Measurements from ENCODE around the gene DNAAF5.
A peak's percentile ranks its signal among the peaks of the same experiment; 100 is the strongest.

DNA sequence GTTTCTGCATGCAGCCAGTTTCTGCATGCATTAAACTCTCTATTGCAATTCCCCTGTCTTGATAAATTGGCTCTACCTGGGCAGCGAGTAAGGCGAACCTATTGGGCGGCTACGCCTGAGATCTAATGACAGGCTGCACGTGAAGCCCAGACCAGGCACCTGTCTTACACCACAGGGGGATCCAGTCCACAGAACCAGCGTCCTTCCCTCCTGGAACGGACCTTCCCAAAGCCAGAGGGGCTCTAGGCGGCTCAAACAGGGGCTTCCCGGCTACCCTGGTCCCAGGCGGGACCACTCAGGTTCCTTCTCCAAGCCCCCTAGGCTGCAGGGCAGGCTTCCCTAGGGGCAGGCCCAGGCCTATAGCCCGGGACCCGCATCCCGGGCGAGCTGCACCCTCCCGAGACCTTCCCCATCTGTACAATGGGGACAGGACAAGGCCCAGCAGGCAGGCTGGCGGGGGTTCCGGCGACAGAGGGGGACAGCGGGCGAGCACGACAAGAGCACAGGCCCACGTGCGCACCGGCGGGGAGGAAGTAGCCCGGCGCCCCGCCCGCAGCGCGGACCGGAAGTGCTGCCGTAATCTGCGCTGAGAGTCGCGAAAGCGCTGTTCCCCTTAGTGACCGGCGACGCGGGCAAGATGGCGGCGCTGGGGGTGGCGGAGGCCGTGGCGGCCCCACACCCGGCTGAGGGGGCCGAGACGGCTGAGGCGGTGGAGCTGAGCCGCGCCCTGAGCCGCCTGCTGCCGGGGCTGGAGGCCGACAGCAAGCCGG is at the start of gene DNAAF5:
- TF ChIP-seq USF2 (IDR thresholded peaks at IDR 0.05; ENCODE audit: low read depth, low read length), result peak; percentile 81
- 0 out of 2 replicates have a peak, but pooled peaks have one; percentile 0 for TF ChIP-seq CTCF (conservative IDR thresholded peaks at IDR 0.05; ENCODE audit: low read depth, low read length)
- no peak for TF ChIP-seq RCOR1 (IDR thresholded peaks at IDR 0.05; ENCODE audit: insufficient replicate concordance, low read length)
- no peak for TF ChIP-seq POLR2A (IDR thresholded peaks at IDR 0.05; ENCODE audit: low read depth, low read length)
- no peak; the same call in 1 of the 2 replicates for TF ChIP-seq RAD21 (IDR thresholded peaks at IDR 0.05; ENCODE audit: low read length)
- TF ChIP-seq CHD1 (IDR thresholded peaks at IDR 0.05; ENCODE audit: low read depth, low read length), result no peak
- TF ChIP-seq NFE2L2 (IDR thresholded peaks at IDR 0.05; ENCODE audit: low read depth, low read length), result no peak
- TF ChIP-seq MAFK (IDR thresholded peaks at IDR 0.05; ENCODE audit: low read depth, low read length), result no peak
- peak; percentile 97 for TF ChIP-seq MXI1 (IDR thresholded peaks at IDR 0.05; ENCODE audit: borderline replicate concordance, low read depth, low read length)
- peak; percentile 91; the same call in 1 of the 2 replicates for TF ChIP-seq MAZ (IDR thresholded peaks at IDR 0.05; ENCODE audit: borderline replicate concordance, low read depth, low read length)
